DMS53 (cell line): ENCODE measurements around the gene MTOR.

ENCODE experiments used
- DNase-seq: peaks from one replicate; lab custom pipeline; 2025; lab: John Stamatoyannopoulos, UW

Gene MTOR

GRCh38 chr1:11061652-11062365, 200.5 kb downstream of the MTOR start:
- DNase-seq, result peak; percentile 36

GRCh38 chr1:11059968-11060830, 202.2 kb downstream of the MTOR start, which contains the start of gene SRM:
TSS of gene SRM (minus strand) at chr1:11060018. CDS start at chr1:11059943, 75 bp downstream.
- DNase-seq, result peak; percentile 97

DNA sequence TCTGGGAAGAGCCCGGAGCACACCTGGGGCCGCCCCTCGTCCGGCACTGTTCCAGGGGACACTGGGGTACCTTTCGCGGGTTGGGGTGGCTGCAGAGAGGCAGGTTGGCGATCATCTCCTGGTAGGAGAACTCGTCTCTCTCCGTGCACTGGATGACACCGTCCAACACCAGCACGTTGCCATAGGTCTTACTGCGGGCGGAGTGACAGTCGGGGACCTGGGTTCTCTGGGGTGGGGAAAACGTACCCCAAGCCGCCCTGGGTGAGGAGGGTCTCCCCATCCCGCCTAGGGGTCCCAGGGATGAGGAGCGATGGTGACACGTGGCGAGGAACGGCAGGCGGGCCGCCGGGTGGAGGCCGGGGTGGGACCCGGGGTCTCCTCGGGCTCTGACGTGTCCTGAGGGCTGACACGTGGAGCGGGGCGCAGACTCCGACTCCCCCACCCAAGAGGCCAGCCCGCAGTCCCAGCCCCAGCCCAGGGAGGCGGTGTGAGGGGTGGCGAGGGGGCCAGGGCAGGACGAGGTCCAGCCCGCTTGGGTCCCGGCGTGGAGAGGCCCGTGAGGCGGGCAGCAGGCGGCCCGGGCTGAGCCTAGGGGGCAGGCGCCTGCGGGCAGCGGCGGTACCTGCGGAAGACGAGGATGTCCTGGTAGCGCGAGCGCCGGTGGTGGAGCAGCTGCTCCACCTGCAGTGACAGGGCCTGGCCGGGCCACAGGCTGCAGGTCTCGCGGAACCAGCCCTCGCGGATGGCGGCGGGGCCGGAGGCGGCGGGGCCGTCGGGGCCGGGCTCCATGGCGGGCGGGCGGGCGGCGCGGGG, 203.0 kb downstream of the MTOR start:
- peak; percentile 87 for DNase-seq

DNA sequence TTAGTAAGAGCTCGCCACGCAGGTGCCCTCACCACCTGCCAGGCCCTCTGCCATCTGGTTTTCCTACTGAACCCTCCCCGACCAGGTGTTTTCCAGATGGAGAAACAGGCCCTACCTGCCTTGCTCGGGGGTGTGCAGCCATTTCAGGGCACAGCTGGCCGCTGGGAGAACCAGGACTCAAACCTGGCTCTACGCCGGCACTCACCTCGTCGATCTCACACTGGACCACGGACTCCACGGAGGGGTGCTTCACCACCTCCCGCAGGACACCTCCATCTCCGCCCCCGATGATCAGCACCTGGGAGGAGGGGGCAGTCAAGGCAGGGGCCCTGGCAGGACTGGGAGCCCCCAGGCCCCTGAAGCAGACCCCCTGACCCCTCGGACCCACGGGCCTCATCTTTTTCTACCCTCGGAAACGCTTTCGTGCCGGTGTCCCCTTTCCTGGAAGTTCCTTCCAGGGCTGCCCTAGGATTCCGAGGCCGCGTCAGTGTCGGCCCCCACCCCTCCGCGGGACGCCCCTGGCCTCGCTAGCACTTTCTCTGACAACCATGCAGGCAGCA, 203.7 kb downstream of the MTOR start:
- DNase-seq, result peak; percentile 95

DNA sequence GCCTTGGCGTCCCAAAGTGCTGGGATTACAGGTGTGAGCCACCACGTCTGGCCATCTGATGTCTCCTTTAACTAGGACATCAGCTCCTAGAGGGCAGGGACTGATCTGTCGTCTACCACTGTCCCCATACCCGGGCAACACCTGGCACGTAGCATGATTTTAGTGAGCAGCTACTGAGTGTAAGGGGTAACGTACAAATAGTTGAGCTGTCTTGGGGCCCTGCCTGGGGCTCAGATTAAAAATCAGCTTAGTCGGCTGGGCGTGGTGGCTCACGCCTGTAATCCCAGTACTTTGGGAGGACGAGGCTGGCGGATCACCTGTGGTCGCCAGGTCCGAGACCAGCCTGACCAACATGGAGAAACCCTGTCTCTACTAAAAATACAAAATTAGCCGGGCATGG, 204.3 kb downstream of the MTOR start:
- no peak for DNase-seq

DNA sequence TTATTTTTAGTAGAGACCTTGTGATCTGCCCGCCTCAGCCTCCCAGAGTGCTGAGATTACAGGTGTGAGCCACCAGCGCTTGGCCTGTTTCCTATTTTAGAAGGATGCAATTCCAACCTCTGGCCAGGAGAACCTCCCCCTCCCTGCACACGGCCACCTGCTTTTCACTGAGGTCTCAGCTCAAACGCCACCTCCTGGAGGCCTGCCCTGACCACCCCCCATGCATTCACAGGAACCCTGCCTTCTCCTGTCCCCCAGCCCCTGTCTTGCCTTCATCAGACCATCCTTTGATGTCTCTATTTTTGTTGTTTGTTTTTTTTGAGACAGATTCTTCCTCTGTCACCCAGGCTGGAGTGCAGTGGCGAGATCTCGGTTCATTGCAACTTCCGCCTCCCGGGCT, 204.9 kb downstream of the MTOR start:
- peak; percentile 27 for DNase-seq
